HEK293T (cell line): ENCODE results near the gene TTLL4.

Experiments
- HDGF ChIP-seq: fragments of 450-650 bp; IDR thresholded peaks from 2 replicates; pipeline ENCODE4 v1.6.1; 2017; ENCODE audit warnings: antibody characterized with exemption, borderline replicate concordance
- PKNOX1 ChIP-seq: fragments of 450-650 bp; IDR thresholded peaks from 2 replicates; pipeline ENCODE4 v1.6.1; 2016
- SP1 ChIP-seq: fragments of 450-650 bp; IDR thresholded peaks from 2 replicates; pipeline ENCODE4 v1.6.1; 2017
- TARDBP ChIP-seq: fragments of 450-650 bp; IDR thresholded peaks from 2 replicates; pipeline ENCODE4 v1.6.1; 2016

GRCh38 chr2:218720048-218721041 is 9.7 kb downstream of the TTLL4 start:
- TF ChIP-seq SP1 (no peak), HDGF (no peak), TARDBP (no peak), PKNOX1 (no peak)
